Adrenal gland (tissue), 5 donors: ENCODE measurements around the gene NUP210.

Experiments
- POLR2A ChIP-seq, 2 donors: fragments of 450-650 bp; IDR thresholded peaks; one replicate each; pipeline ENCODE4 v1.6.1; 2017; ENCODE audit warnings: antibody characterized with exemption in 2 of 2, mild to moderate bottlenecking in 2 of 2, moderate library complexity in 1 of 2
- TF ChIP-seq, protein P1 (sequence below), 6 experiments: fragments of 450-650 bp in 4 of 6; fragments of 200-600 bp in 2 of 6; sonication (generic) in 1 of 6; IDR thresholded peaks; 1 replicate in 5 of 6; 2 replicates in 1 of 6; pipeline versions ENCODE4 v1.5.1 to v1.8.0; 2016 to 2021; ENCODE audit warnings: antibody characterized with exemption in 6 of 6, mild to moderate bottlenecking in 2 of 6, moderate library complexity in 1 of 6
- donor health status: DM: no; HTN: no; CAD: no.

DNA sequence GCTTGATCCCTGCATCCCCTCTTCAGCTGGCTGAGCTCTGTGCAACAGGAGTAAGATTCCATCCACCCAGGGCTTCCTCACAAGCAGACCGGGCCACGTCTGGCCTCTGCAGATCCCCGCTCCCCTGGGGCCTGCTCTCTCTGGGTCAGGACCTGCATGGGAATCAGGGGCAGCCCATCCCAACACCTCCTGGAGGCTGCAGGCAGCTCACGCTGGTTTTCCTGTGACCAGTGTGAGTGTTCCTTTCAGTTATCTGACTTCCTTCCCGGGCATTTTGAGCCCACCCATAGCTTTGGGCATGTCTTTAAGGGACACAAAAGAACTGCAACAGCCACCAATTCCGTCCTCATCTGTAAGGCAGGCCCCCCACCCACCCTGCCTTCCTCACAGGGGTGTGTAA lies 16.3 kb downstream of the NUP210 start:
- TF ChIP-seq, protein P1, sequence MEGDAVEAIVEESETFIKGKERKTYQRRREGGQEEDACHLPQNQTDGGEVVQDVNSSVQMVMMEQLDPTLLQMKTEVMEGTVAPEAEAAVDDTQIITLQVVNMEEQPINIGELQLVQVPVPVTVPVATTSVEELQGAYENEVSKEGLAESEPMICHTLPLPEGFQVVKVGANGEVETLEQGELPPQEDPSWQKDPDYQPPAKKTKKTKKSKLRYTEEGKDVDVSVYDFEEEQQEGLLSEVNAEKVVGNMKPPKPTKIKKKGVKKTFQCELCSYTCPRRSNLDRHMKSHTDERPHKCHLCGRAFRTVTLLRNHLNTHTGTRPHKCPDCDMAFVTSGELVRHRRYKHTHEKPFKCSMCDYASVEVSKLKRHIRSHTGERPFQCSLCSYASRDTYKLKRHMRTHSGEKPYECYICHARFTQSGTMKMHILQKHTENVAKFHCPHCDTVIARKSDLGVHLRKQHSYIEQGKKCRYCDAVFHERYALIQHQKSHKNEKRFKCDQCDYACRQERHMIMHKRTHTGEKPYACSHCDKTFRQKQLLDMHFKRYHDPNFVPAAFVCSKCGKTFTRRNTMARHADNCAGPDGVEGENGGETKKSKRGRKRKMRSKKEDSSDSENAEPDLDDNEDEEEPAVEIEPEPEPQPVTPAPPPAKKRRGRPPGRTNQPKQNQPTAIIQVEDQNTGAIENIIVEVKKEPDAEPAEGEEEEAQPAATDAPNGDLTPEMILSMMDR (IDR thresholded peaks at IDR 0.05) = no peak
- no peak for TF ChIP-seq POLR2A (IDR thresholded peaks at IDR 0.05)
